Neural cell (in vitro differentiated cells): ENCODE measurements around the gene ZNF391. TPM values are rescaled to one million over a fixed set of nuclear protein-coding genes. Genes with fewer than 3 reads are reported as not detected.

Experiments
- H2AFZ ChIP-seq: fragments of 200-600, 300-800 bp; sonication (generic), shearing (Covaris generic); 2 replicates; pipeline ENCODE4 v1.6.0; 2014; ENCODE audit warnings: low read depth, mild to moderate bottlenecking, antibody characterized with exemption, low read length, moderate library complexity
- H3F3A ChIP-seq: fragments of 200-600 bp; shearing (Covaris generic); 2 replicates; pipeline ENCODE4 v1.6.1; 2016; ENCODE audit warnings: mild to moderate bottlenecking, moderate library complexity, mixed read lengths, antibody characterized with exemption, low read length; ENCODE audit not compliant: insufficient read depth, poor library complexity, severe bottlenecking
- H3K27ac ChIP-seq: fragments of 200-600, 300-800 bp; sonication (generic), shearing (Covaris generic); 2 replicates; pipeline ENCODE4 v1.5.1; 2014; ENCODE audit warnings: mild to moderate bottlenecking, low read length, moderate library complexity
- H3K27me3 ChIP-seq: fragments of 300-800, 200-600 bp; sonication (generic), shearing (Covaris generic); 2 replicates; pipeline ENCODE4 v1.6.0; 2014; ENCODE audit warnings: mild to moderate bottlenecking, low read depth, low read length, moderate library complexity; ENCODE audit not compliant: insufficient read depth
- H3K36me3 ChIP-seq: fragments of 300-800, 200-600 bp; sonication (generic), shearing (Covaris generic); 2 replicates; pipeline ENCODE4 v1.5.1; 2014; ENCODE audit warnings: mild to moderate bottlenecking, antibody characterized with exemption, low read length, moderate library complexity; ENCODE audit not compliant: insufficient read depth
- H3K4me2 ChIP-seq: fragments of 300-800, 200-600 bp; sonication (generic), shearing (Covaris generic); 2 replicates; pipeline ENCODE4 v1.6.0; 2014; ENCODE audit warnings: mild to moderate bottlenecking, low read length
- H3K4me3 ChIP-seq: fragments of 300-800, 200-600 bp; sonication (generic), shearing (Covaris generic); 2 replicates; pipeline ENCODE4 v1.5.1; 2014; ENCODE audit warnings: mild to moderate bottlenecking, low read length, moderate library complexity
- H3K79me2 ChIP-seq: fragments of 200-600 bp; shearing (Covaris generic); replicated peaks from 2 replicates; pipeline ENCODE4 v1.6.0; 2014; ENCODE audit warnings: mild to moderate bottlenecking, low read length, moderate library complexity; ENCODE audit not compliant: insufficient read depth
- H3K9ac ChIP-seq: fragments of 300-800, 200-600 bp; sonication (generic), shearing (Covaris generic); 2 replicates; pipeline ENCODE4 v1.6.1; 2016; ENCODE audit warnings: mild to moderate bottlenecking, low read length, mixed read lengths
- H3K9me2 ChIP-seq: fragments of 200-600 bp; shearing (Covaris generic); 2 replicates; pipeline ENCODE4 v1.6.1; 2016; ENCODE audit warnings: mild to moderate bottlenecking, low read length, mixed read lengths; ENCODE audit not compliant: insufficient read depth
- H3K9me3 ChIP-seq: fragments of 200-600, 300-800 bp; sonication (generic), shearing (Covaris generic); 2 replicates; pipeline ENCODE4 v1.6.1; 2016; ENCODE audit warnings: mild to moderate bottlenecking, mixed run types, low read length, moderate library complexity, mixed read lengths
- H4K20me1 ChIP-seq: fragments of 200-600 bp; shearing (Covaris generic); 2 replicates; pipeline ENCODE4 v1.6.1; 2016; ENCODE audit warnings: mild to moderate bottlenecking, mixed run types; ENCODE audit not compliant: insufficient read depth
- EP300 ChIP-seq: fragments of 450-650 bp; conservative IDR thresholded peaks from 2 replicates; pipeline ENCODE4 v1.6.1; 2014; ENCODE audit warnings: antibody characterized with exemption, mild to moderate bottlenecking, moderate library complexity; ENCODE audit not compliant: poor library complexity, severe bottlenecking
- EZH2 ChIP-seq: fragments of 200-600, 300-800 bp; shearing (Covaris generic), sonication (generic); IDR thresholded peaks from 2 replicates; pipeline ENCODE4 v1.6.1; 2014; ENCODE audit warnings: antibody characterized with exemption, low read length, borderline replicate concordance, mild to moderate bottlenecking; ENCODE audit not compliant: insufficient read depth, poor library complexity, severe bottlenecking
- MXI1 ChIP-seq: fragments of 450-650 bp; conservative IDR thresholded peaks from 2 replicates; pipeline ENCODE4 v1.6.1; 2014; ENCODE audit warnings: antibody characterized with exemption, mild to moderate bottlenecking; ENCODE audit not compliant: poor library complexity, severe bottlenecking
- POLR2AphosphoS5 ChIP-seq: IDR thresholded peaks from 2 replicates; pipeline ENCODE4 v1.6.1; 2012
- RAD21 ChIP-seq: fragments of 450-650 bp; conservative IDR thresholded peaks from 2 replicates; pipeline ENCODE4 v1.6.1; 2014; ENCODE audit warnings: antibody characterized with exemption, mild to moderate bottlenecking, moderate library complexity
- SMC3 ChIP-seq: fragments of 450-650 bp; conservative IDR thresholded peaks from 2 replicates; pipeline ENCODE4 v1.6.1; 2014; ENCODE audit warnings: antibody characterized with exemption, mild to moderate bottlenecking, moderate library complexity; ENCODE audit not compliant: poor library complexity
- TAF1 ChIP-seq: IDR thresholded peaks from 2 replicates; pipeline ENCODE4 v1.6.1; 2012; ENCODE audit warnings: low read depth
- polyA plus RNA-seq: library from polyadenylated mRNA; depleted of rRNA; stranded (reverse); fragments of >200 nt; gene quantifications from 2 replicates; pipeline ENCODE4 v1.2.3, GENCODE V29; 2014
- TF ChIP-seq, protein P1 (sequence below): IDR thresholded peaks from 2 replicates; pipeline ENCODE4 v1.6.1; 2012; ENCODE audit warnings: borderline replicate concordance
- TF ChIP-seq, protein P2 (sequence below): fragments of 450-650 bp; IDR thresholded peaks from 2 replicates; pipeline ENCODE4 v1.5.1; 2014; ENCODE audit warnings: antibody characterized with exemption, mild to moderate bottlenecking, moderate library complexity; ENCODE audit not compliant: poor library complexity, severe bottlenecking

ZNF391 gene
- polyA plus RNA-seq, 1 donor from 2014 or later, result 2.9 TPM

- Histone ChIP-seq H3K9ac (no peak overlapping the region), H4K20me1 (no peaks in the 10 kb centered on the region), H2AFZ (no peak overlapping the region), H3K27ac (no peak overlapping the region), H3K9me2 (no peaks in the 10 kb centered on the region), H3K4me3 (no peak overlapping the region), H3K79me2 (no peaks in the 10 kb centered on the region), H3K27me3 (no peaks in the 10 kb centered on the region), H3K9me3 (peaks cover 71% of the 10 kb centered on the region), H3K4me2 (no peak overlapping the region), H3F3A (no peaks in the 10 kb centered on the region), H3K36me3 (peaks cover 61% of the 10 kb centered on the region)
- TF ChIP-seq TAF1 (no peak), SMC3 (no peak), POLR2AphosphoS5 (no peak), EZH2 (no peak), MXI1 (no peak), EP300 (no peak), RAD21 (no peak)
- TF ChIP-seq, protein P1, sequence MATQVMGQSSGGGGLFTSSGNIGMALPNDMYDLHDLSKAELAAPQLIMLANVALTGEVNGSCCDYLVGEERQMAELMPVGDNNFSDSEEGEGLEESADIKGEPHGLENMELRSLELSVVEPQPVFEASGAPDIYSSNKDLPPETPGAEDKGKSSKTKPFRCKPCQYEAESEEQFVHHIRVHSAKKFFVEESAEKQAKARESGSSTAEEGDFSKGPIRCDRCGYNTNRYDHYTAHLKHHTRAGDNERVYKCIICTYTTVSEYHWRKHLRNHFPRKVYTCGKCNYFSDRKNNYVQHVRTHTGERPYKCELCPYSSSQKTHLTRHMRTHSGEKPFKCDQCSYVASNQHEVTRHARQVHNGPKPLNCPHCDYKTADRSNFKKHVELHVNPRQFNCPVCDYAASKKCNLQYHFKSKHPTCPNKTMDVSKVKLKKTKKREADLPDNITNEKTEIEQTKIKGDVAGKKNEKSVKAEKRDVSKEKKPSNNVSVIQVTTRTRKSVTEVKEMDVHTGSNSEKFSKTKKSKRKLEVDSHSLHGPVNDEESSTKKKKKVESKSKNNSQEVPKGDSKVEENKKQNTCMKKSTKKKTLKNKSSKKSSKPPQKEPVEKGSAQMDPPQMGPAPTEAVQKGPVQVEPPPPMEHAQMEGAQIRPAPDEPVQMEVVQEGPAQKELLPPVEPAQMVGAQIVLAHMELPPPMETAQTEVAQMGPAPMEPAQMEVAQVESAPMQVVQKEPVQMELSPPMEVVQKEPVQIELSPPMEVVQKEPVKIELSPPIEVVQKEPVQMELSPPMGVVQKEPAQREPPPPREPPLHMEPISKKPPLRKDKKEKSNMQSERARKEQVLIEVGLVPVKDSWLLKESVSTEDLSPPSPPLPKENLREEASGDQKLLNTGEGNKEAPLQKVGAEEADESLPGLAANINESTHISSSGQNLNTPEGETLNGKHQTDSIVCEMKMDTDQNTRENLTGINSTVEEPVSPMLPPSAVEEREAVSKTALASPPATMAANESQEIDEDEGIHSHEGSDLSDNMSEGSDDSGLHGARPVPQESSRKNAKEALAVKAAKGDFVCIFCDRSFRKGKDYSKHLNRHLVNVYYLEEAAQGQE, result no peak
- TF ChIP-seq, protein P2, sequence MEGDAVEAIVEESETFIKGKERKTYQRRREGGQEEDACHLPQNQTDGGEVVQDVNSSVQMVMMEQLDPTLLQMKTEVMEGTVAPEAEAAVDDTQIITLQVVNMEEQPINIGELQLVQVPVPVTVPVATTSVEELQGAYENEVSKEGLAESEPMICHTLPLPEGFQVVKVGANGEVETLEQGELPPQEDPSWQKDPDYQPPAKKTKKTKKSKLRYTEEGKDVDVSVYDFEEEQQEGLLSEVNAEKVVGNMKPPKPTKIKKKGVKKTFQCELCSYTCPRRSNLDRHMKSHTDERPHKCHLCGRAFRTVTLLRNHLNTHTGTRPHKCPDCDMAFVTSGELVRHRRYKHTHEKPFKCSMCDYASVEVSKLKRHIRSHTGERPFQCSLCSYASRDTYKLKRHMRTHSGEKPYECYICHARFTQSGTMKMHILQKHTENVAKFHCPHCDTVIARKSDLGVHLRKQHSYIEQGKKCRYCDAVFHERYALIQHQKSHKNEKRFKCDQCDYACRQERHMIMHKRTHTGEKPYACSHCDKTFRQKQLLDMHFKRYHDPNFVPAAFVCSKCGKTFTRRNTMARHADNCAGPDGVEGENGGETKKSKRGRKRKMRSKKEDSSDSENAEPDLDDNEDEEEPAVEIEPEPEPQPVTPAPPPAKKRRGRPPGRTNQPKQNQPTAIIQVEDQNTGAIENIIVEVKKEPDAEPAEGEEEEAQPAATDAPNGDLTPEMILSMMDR, result no peak
These were observed 63.3 kb downstream of the ZNF391 start for GRCh38 chr6:27451660-27452390.

- no peaks in the 10 kb centered on the region for H3K9me2 ChIP-seq
- no peak overlapping the region for H3K4me2 ChIP-seq
- no peak overlapping the region for H3K4me3 ChIP-seq
- peaks cover 72% of the 10 kb centered on the region for H3K9me3 ChIP-seq
- no peaks in the 10 kb centered on the region for H4K20me1 ChIP-seq
- no peaks in the 10 kb centered on the region for H3F3A ChIP-seq
- H3K36me3 ChIP-seq, result peaks cover 66% of the 10 kb centered on the region
- H3K27me3 ChIP-seq, result no peaks in the 10 kb centered on the region
- H3K9ac ChIP-seq, result no peak overlapping the region
- no peak for TF ChIP-seq SMC3
- no peak for TF ChIP-seq MXI1
- TF ChIP-seq, protein P1, result no peak
- no peak for TF ChIP-seq EP300
- TF ChIP-seq TAF1, result no peak
- no peak overlapping the region for H2AFZ ChIP-seq
- H3K27ac ChIP-seq, result no peak overlapping the region
- H3K79me2 ChIP-seq, result no peaks in the 10 kb centered on the region
These were observed 63.9 kb downstream of the ZNF391 start for GRCh38 chr6:27452496-27452897.
